Measurements from ENCODE around the gene FEN1. TPM values are rescaled to one million over a fixed set of nuclear protein-coding genes. Genes with fewer than 3 reads are reported as not detected.

Gene FEN1
- total RNA-seq, 1 donor from 2014 or later, result 13.8 TPM

GRCh38 chr11:61783717-61784505, 8.8 kb upstream of the FEN1 start:
- no peak for FAIRE-seq
- peaks cover 13% of the 10 kb centered on the region for H3K36me3 ChIP-seq (ENCODE audit: insufficient read depth, low read length)

GRCh38 chr11:61784506-61784805, 8.3 kb upstream of the FEN1 start:
- peak overlapping the region; percentile 88 for H3K27ac Mint-ChIP-seq (ENCODE audit: unreplicated experiment)
- no peak for DNase-seq (ENCODE audit: low read depth)
- H3K27ac ChIP-seq (ENCODE audit: low read depth, low read length), result peak overlapping the region; percentile 27

More at GRCh38 chr11:61783717-61784505, 8.8 kb upstream of the FEN1 start:
- peak overlapping the region; percentile 10 for H3K9ac ChIP-seq (ENCODE audit: low read length)
- H3K27ac ChIP-seq (ENCODE audit: low read depth, low read length), result peak overlapping the region; percentile 27
- no peaks in the 10 kb centered on the region for H3K79me2 ChIP-seq (ENCODE audit: insufficient read depth, low read length)
- H3K4me3 Mint-ChIP-seq (ENCODE audit: unreplicated experiment), result peak overlapping the region; percentile 58
- H3K4me3 ChIP-seq (ENCODE audit: insufficient read depth, low read depth, low read length), result no peak overlapping the region
- DNase-seq (ENCODE audit: low read depth), result peak; percentile 79
- H3K4me1 Mint-ChIP-seq (ENCODE audit: low read depth, unreplicated experiment), result peaks cover 26% of the 10 kb centered on the region
- peaks cover 16% of the 10 kb centered on the region for H3K4me1 ChIP-seq (ENCODE audit: insufficient read depth, low read length)
- H4K20me1 ChIP-seq (ENCODE audit: insufficient read depth, low read length), result peaks cover 35% of the 10 kb centered on the region
- peak overlapping the region; percentile 40 for H3K4me2 ChIP-seq (ENCODE audit: low read length)
- no peaks in the 10 kb centered on the region for H3K9me3 Mint-ChIP-seq (ENCODE audit: unreplicated experiment)
- no peak for TF ChIP-seq EZH2 (IDR thresholded peaks at IDR 0.05; ENCODE audit: insufficient read depth, low read length)
- no peak for TF ChIP-seq CTCF (IDR thresholded peaks at IDR 0.05; ENCODE audit: insufficient read depth, low read depth, low read length)
- peaks cover 20% of the 10 kb centered on the region for H3K36me3 Mint-ChIP-seq (ENCODE audit: low read depth, unreplicated experiment)
- no peaks in the 10 kb centered on the region for H3K27me3 ChIP-seq (ENCODE audit: insufficient read depth, low read length)
- no peaks in the 10 kb centered on the region for H3K27me3 Mint-ChIP-seq (ENCODE audit: low read depth, unreplicated experiment)
- no peak overlapping the region for H2AFZ ChIP-seq (ENCODE audit: low read depth, low read length)
- no peaks in the 10 kb centered on the region for H3K9me3 ChIP-seq (ENCODE audit: insufficient read depth, low read depth, low read length)
- peak overlapping the region; percentile 88 for H3K27ac Mint-ChIP-seq (ENCODE audit: unreplicated experiment)

More at GRCh38 chr11:61784506-61784805, 8.3 kb upstream of the FEN1 start:
- H3K9ac ChIP-seq (ENCODE audit: low read length), result peak overlapping the region; percentile 10
- Mint-ChIP-seq H3K4me1 (ENCODE audit: low read depth, unreplicated experiment) (peaks cover 26% of the 10 kb centered on the region), H3K9me3 (ENCODE audit: unreplicated experiment) (no peaks in the 10 kb centered on the region), H3K27me3 (ENCODE audit: low read depth, unreplicated experiment) (no peaks in the 10 kb centered on the region), H3K36me3 (ENCODE audit: low read depth, unreplicated experiment) (peaks cover 20% of the 10 kb centered on the region), H3K4me3 (ENCODE audit: unreplicated experiment) (no peak overlapping the region)
- no peak for FAIRE-seq
- peaks cover 16% of the 10 kb centered on the region for H3K4me1 ChIP-seq (ENCODE audit: insufficient read depth, low read length)
- H3K9me3 ChIP-seq (ENCODE audit: insufficient read depth, low read depth, low read length), result no peaks in the 10 kb centered on the region
- no peaks in the 10 kb centered on the region for H3K27me3 ChIP-seq (ENCODE audit: insufficient read depth, low read length)
- no peak overlapping the region for H3K4me3 ChIP-seq (ENCODE audit: insufficient read depth, low read depth, low read length)
- no peak for TF ChIP-seq CTCF (IDR thresholded peaks at IDR 0.05; ENCODE audit: insufficient read depth, low read depth, low read length)
- TF ChIP-seq EZH2 (IDR thresholded peaks at IDR 0.05; ENCODE audit: insufficient read depth, low read length), result no peak
- H3K36me3 ChIP-seq (ENCODE audit: insufficient read depth, low read length), result peaks cover 18% of the 10 kb centered on the region
- no peak overlapping the region for H3K4me2 ChIP-seq (ENCODE audit: low read length)
- H3K79me2 ChIP-seq (ENCODE audit: insufficient read depth, low read length), result peaks cover 4% of the 10 kb centered on the region
- no peak overlapping the region for H2AFZ ChIP-seq (ENCODE audit: low read depth, low read length)
- H4K20me1 ChIP-seq (ENCODE audit: insufficient read depth, low read length), result peaks cover 35% of the 10 kb centered on the region
